SK-N-SH (cell line): ENCODE results near the gene SLC4A8. TPM values are rescaled to one million over a fixed set of nuclear protein-coding genes. Genes with fewer than 3 reads are reported as not detected.

Source experiments
- CTCF ChIA-PET: fragments of 300-600, 350-600 bp; formaldehyde crosslinking; extraction: SDS; loops from one replicate; lab custom pipeline; 2021; lab: Yijun Ruan, JAX
- POLR2A ChIA-PET: fragments of 350-600 bp; sonication (Branson Sonifier 250); formaldehyde crosslinking; extraction: SDS; loops from one replicate; lab custom pipeline; 2020; ENCODE audit warnings: antibody characterized with exemption, inconsistent platforms; lab: Yijun Ruan, JAX
- DNase-seq: peaks from one replicate; pipeline ENCODE4 v3.0.0; 2012
- H2AFZ ChIP-seq: fragments of 200-600 bp; sonication (generic); 2 replicates; pipeline ENCODE4 v1.8.1; 2016; ENCODE audit warnings: antibody characterized with exemption, mild to moderate bottlenecking, low read depth
- H3F3A ChIP-seq: fragments of 200-600 bp; sonication (generic); replicated peaks from 2 replicates; pipeline ENCODE3; 2016; ENCODE audit warnings: antibody characterized with exemption, mild to moderate bottlenecking; ENCODE audit not compliant: insufficient read depth
- H3K27ac ChIP-seq, 2 experiments: fragments of 200-500 bp in 1 of 2; fragments of 200-600 bp in 1 of 2; sonication (Bioruptor generic) in 1 of 2; sonication (generic), shearing (Covaris generic) in 1 of 2; 2 replicates each; pipeline versions ENCODE4 v1.5.1 to v1.6.1; 2014 to 2016; ENCODE audit warnings: low read depth in 2 of 2, inconsistent platforms in 1 of 2, low read length in 1 of 2, mild to moderate bottlenecking in 1 of 2, mixed read lengths in 1 of 2
- H3K27me3 ChIP-seq: fragments of 200-600 bp; sonication (generic), shearing (Covaris generic); 2 replicates; pipeline ENCODE4 v1.6.1; 2016; ENCODE audit warnings: mixed run types; ENCODE audit not compliant: insufficient read depth
- H3K36me3 ChIP-seq, 2 experiments: fragments of 200-500 bp in 1 of 2; fragments of 200-600 bp in 1 of 2; sonication (Bioruptor generic) in 1 of 2; sonication (generic) in 1 of 2; replicated peaks in 1 of 2; 2 replicates each; pipeline versions ENCODE3 to v1.5.1; 2014 to 2016; ENCODE audit warnings: low read length in 1 of 2, mild to moderate bottlenecking in 1 of 2; ENCODE audit not compliant: insufficient read depth in 2 of 2, control insufficient read depth in 1 of 2
- H3K4me1 ChIP-seq, 2 experiments: fragments of 200-500 bp in 1 of 2; fragments of 200-600 bp in 1 of 2; sonication (Bioruptor generic) in 1 of 2; sonication (generic), shearing (Covaris generic) in 1 of 2; 2 replicates each; pipeline versions ENCODE4 v1.5.1 to v1.6.1; 2014 to 2016; ENCODE audit warnings: low read depth in 1 of 2, low read length in 1 of 2, mixed run types in 1 of 2; ENCODE audit not compliant: insufficient read depth in 2 of 2, control insufficient read depth in 1 of 2
- H3K4me2 ChIP-seq: fragments of 200-600 bp; sonication (generic), shearing (Covaris generic); 2 replicates; pipeline ENCODE4 v1.6.1; 2017; ENCODE audit warnings: mixed run types
- H3K4me3 ChIP-seq, 2 experiments: fragments of 200-500 bp in 1 of 2; fragments of 200-600 bp in 1 of 2; sonication (Bioruptor generic) in 1 of 2; sonication (generic), shearing (Covaris generic) in 1 of 2; 2 replicates each; pipeline versions ENCODE4 v1.5.1 to v1.8.1; 2014 to 2016; ENCODE audit warnings: low read depth in 2 of 2, inconsistent platforms in 1 of 2, low read length in 1 of 2, mild to moderate bottlenecking in 1 of 2, mixed read lengths in 1 of 2, moderate library complexity in 1 of 2
- H3K79me2 ChIP-seq: fragments of 200-600 bp; sonication (generic); 2 replicates; pipeline ENCODE4 v1.8.1; 2017; ENCODE audit warnings: mild to moderate bottlenecking; ENCODE audit not compliant: insufficient read depth
- H3K9ac ChIP-seq: fragments of 200-600 bp; sonication (generic); 2 replicates; pipeline ENCODE4 v1.6.1; 2017; ENCODE audit warnings: mixed run types
- H3K9me2 ChIP-seq: fragments of 200-600 bp; sonication (generic); 2 replicates; pipeline ENCODE4 v1.6.1; 2017; ENCODE audit warnings: mixed run types
- H3K9me3 ChIP-seq: fragments of 200-600 bp; sonication (generic); 2 replicates; pipeline ENCODE4 v1.6.1; 2017; ENCODE audit warnings: mixed run types, mild to moderate bottlenecking, moderate library complexity
- H4K20me1 ChIP-seq: fragments of 200-600 bp; sonication (generic); 2 replicates; pipeline ENCODE4 v1.6.1; 2017; ENCODE audit warnings: mild to moderate bottlenecking, mixed run types; ENCODE audit not compliant: insufficient read depth
- CTCF ChIP-seq: fragments of 200-600 bp; sonication (generic); IDR thresholded peaks from 2 replicates; pipeline ENCODE4 v1.6.1; 2017; ENCODE audit warnings: antibody characterized with exemption, mild to moderate bottlenecking, moderate library complexity
- ELF1 ChIP-seq: IDR thresholded peaks from 2 replicates; pipeline ENCODE4 v1.4.0; 2012
- EP300 ChIP-seq, 2 experiments: IDR thresholded peaks; 2 replicates each; pipeline versions ENCODE4 v1.4.0 to v1.6.1; 2012; ENCODE audit warnings: borderline replicate concordance in 1 of 2, low read depth in 1 of 2, low read length in 1 of 2
- FOXM1 ChIP-seq: IDR thresholded peaks from 2 replicates; pipeline ENCODE4 v1.4.0; 2012; ENCODE audit warnings: low read depth, mild to moderate bottlenecking
- GABPA ChIP-seq: IDR thresholded peaks from 2 replicates; pipeline ENCODE4 v1.4.0; 2012; ENCODE audit warnings: low read depth, mild to moderate bottlenecking
- GATA2 ChIP-seq: sonication (generic); formaldehyde crosslinking; IDR thresholded peaks from 2 replicates; pipeline ENCODE4 v1.5.0; 2020; ENCODE audit warnings: mild to moderate bottlenecking, missing genetic modification reagents
- MAX ChIP-seq: IDR thresholded peaks from 2 replicates; pipeline ENCODE4 v1.4.0; 2012; ENCODE audit warnings: low read depth
- MEF2A ChIP-seq: IDR thresholded peaks from 2 replicates; pipeline ENCODE4 v1.4.0; 2012; ENCODE audit warnings: low read depth, borderline replicate concordance
- POLR2AphosphoS5 ChIP-seq: IDR thresholded peaks from 2 replicates; pipeline ENCODE4 v1.6.1; 2012; ENCODE audit warnings: low read depth, low read length
- RCOR1 ChIP-seq: fragments of 150-350 bp; IDR thresholded peaks from 2 replicates; pipeline ENCODE4 v1.6.1; 2017; ENCODE audit warnings: antibody characterized with exemption, low read length
- RXRA ChIP-seq: IDR thresholded peaks from 2 replicates; pipeline ENCODE4 v1.4.0; 2012; ENCODE audit warnings: low read depth, mild to moderate bottlenecking, borderline replicate concordance
- SIN3A ChIP-seq: IDR thresholded peaks from 2 replicates; pipeline ENCODE4 v1.6.1; 2012; ENCODE audit warnings: low read depth, mild to moderate bottlenecking, low read length, moderate library complexity, borderline replicate concordance
- TCF12 ChIP-seq: IDR thresholded peaks from 2 replicates; pipeline ENCODE4 v1.4.0; 2012
- USF1 ChIP-seq: IDR thresholded peaks from 2 replicates; pipeline ENCODE4 v1.4.0; 2012; ENCODE audit warnings: low read depth, borderline replicate concordance
- USF2 ChIP-seq: fragments of 150-350 bp; IDR thresholded peaks from 2 replicates; pipeline ENCODE4 v1.6.1; 2017; ENCODE audit warnings: antibody characterized with exemption, low read length, low read depth, borderline replicate concordance
- YY1 ChIP-seq: IDR thresholded peaks from 2 replicates; pipeline ENCODE4 v1.4.0; 2012; ENCODE audit warnings: low read depth, mild to moderate bottlenecking
- WGBS: methylation state at CpG from one replicate; pipeline ENCODE4 v1.1.6; 2017; ENCODE audit warnings: low lambda C conversion rate; 5-methylcytosine and 5-hydroxymethylcytosine counted together
- polyA plus RNA-seq, 3 experiments: library from polyadenylated mRNA; depleted of rRNA; stranded (reverse); fragments of >200 nt; gene quantifications; 2 replicates each; pipeline ENCODE4 v1.2.3, GENCODE V29; 2012
- TF ChIP-seq, protein P1 (sequence below): IDR thresholded peaks from 2 replicates; pipeline ENCODE4 v1.4.0; 2012; ENCODE audit warnings: low read depth, borderline replicate concordance
- TF ChIP-seq, protein P2 (sequence below): IDR thresholded peaks from 2 replicates; pipeline ENCODE4 v1.6.1; 2012; ENCODE audit warnings: mild to moderate bottlenecking, low read depth, low read length, moderate library complexity

The SLC4A8 gene
- polyA plus RNA-seq, 1 of the 3 experiments (the other 2 are of a cell fraction): 5.2 TPM

GRCh38 chr12:51381226-51382079 is 43.2 kb upstream of the SLC4A8 start (continued):
- no peak for TF ChIP-seq USF2
- no peak for TF ChIP-seq TCF12
- TF ChIP-seq YY1: no peak
- no peak for TF ChIP-seq MEF2A
- no peak for TF ChIP-seq MAX
- TF ChIP-seq CTCF: no peak
- TF ChIP-seq SIN3A: no peak
- TF ChIP-seq POLR2AphosphoS5: no peak
- no peak for TF ChIP-seq USF1
- TF ChIP-seq RCOR1: no peak
- no peak for TF ChIP-seq GABPA

- ChIA-PET POLR2A (no interaction called here), CTCF (interaction anchor here (1.2 kb wide), 1 partner anchor 10 kb away, joined by 5 read pairs; no protein-coding TSS in a partner anchor)
- Histone ChIP-seq H3K4me1 (peaks cover 0 to 19% of the 10 kb centered on the region in 2 experiments; a peak in 2 of 4 replicates), H3K79me2 (no peaks in the 10 kb centered on the region), H4K20me1 (no peaks in the 10 kb centered on the region), H3K9me3 (no peaks in the 10 kb centered on the region), H3K27ac (no peak overlapping the region), H3K4me2 (no peak overlapping the region), H2AFZ (no peak overlapping the region), H3K9ac (no peak overlapping the region)
- TF ChIP-seq, protein P1, sequence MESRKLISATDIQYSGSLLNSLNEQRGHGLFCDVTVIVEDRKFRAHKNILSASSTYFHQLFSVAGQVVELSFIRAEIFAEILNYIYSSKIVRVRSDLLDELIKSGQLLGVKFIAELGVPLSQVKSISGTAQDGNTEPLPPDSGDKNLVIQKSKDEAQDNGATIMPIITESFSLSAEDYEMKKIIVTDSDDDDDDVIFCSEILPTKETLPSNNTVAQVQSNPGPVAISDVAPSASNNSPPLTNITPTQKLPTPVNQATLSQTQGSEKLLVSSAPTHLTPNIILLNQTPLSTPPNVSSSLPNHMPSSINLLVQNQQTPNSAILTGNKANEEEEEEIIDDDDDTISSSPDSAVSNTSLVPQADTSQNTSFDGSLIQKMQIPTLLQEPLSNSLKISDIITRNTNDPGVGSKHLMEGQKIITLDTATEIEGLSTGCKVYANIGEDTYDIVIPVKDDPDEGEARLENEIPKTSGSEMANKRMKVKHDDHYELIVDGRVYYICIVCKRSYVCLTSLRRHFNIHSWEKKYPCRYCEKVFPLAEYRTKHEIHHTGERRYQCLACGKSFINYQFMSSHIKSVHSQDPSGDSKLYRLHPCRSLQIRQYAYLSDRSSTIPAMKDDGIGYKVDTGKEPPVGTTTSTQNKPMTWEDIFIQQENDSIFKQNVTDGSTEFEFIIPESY: no peak
- TF ChIP-seq RCOR1: no peak
- no peak for TF ChIP-seq GATA2 (CRISPR knock-in tag)
- TF ChIP-seq RXRA: no peak
- no peak for TF ChIP-seq ELF1
- no peak for TF ChIP-seq EP300 (IDR thresholded peaks at IDR 0.05; ENCODE audit: borderline replicate concordance in 1 of 2, low read depth in 1 of 2, low read length in 1 of 2)
- TF ChIP-seq GABPA: no peak
- TF ChIP-seq, protein P2, sequence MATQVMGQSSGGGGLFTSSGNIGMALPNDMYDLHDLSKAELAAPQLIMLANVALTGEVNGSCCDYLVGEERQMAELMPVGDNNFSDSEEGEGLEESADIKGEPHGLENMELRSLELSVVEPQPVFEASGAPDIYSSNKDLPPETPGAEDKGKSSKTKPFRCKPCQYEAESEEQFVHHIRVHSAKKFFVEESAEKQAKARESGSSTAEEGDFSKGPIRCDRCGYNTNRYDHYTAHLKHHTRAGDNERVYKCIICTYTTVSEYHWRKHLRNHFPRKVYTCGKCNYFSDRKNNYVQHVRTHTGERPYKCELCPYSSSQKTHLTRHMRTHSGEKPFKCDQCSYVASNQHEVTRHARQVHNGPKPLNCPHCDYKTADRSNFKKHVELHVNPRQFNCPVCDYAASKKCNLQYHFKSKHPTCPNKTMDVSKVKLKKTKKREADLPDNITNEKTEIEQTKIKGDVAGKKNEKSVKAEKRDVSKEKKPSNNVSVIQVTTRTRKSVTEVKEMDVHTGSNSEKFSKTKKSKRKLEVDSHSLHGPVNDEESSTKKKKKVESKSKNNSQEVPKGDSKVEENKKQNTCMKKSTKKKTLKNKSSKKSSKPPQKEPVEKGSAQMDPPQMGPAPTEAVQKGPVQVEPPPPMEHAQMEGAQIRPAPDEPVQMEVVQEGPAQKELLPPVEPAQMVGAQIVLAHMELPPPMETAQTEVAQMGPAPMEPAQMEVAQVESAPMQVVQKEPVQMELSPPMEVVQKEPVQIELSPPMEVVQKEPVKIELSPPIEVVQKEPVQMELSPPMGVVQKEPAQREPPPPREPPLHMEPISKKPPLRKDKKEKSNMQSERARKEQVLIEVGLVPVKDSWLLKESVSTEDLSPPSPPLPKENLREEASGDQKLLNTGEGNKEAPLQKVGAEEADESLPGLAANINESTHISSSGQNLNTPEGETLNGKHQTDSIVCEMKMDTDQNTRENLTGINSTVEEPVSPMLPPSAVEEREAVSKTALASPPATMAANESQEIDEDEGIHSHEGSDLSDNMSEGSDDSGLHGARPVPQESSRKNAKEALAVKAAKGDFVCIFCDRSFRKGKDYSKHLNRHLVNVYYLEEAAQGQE: no peak
- no peak for TF ChIP-seq POLR2AphosphoS5
- TF ChIP-seq FOXM1: no peak
- TF ChIP-seq, all 33 proteins: peak for 0
- Histone ChIP-seq H3K9me2 (no peaks in the 10 kb centered on the region), H3K27me3 (no peaks in the 10 kb centered on the region), H3K36me3 (no peaks in the 10 kb centered on the region), H3K4me3 (no peak overlapping the region), H3F3A (no peaks in the 10 kb centered on the region)
- DNase-seq: no peak
- WGBS: 97% methylated on average over 7 of the region's 7 CpGs
These were observed 42.5 kb upstream of the SLC4A8 start for GRCh38 chr12:51382173-51382572.
